Mesendoderm (in vitro differentiated cells): ENCODE data around the gene CLASP2.
A peak's percentile ranks its signal among the peaks of the same experiment; 100 is the strongest.
"Not testable (repeated sequence)": the region's sequence is repeated elsewhere in the genome, so short reads cannot be mapped to it uniquely, and the experiment has no call there.

Experiments
- DNase-seq: peaks from one replicate; pipeline ENCODE4 v3.0.0; 2013
- H2AK5ac ChIP-seq: 2 replicates; pipeline ENCODE4 v1.6.1; 2013; ENCODE audit warnings: low read length, inconsistent platforms
- H2BK120ac ChIP-seq: 2 replicates; pipeline ENCODE4 v1.6.1; 2013; ENCODE audit warnings: low read depth, mild to moderate bottlenecking, low read length, moderate library complexity, mixed read lengths
- H2BK15ac ChIP-seq: replicated peaks from 2 replicates; pipeline ENCODE4 v1.6.1; 2013; ENCODE audit warnings: low read depth, mild to moderate bottlenecking, moderate library complexity
- H2BK5ac ChIP-seq: 2 replicates; pipeline ENCODE4 v1.6.1; 2013; ENCODE audit warnings: low read length, inconsistent platforms
- H3K18ac ChIP-seq: 2 replicates; pipeline ENCODE4 v1.6.1; 2013; ENCODE audit warnings: mild to moderate bottlenecking, low read length, mixed read lengths
- H3K23ac ChIP-seq: one replicate; pipeline ENCODE4 v1.6.1; 2013; ENCODE audit warnings: low read length
- H3K27ac ChIP-seq: 2 replicates; pipeline ENCODE4 v1.5.1; 2013; ENCODE audit warnings: low read depth, mild to moderate bottlenecking, inconsistent platforms, low read length, moderate library complexity
- H3K27me3 ChIP-seq: 2 replicates; pipeline ENCODE4 v1.6.1; 2013; ENCODE audit warnings: low read length, control low read depth, mild to moderate bottlenecking, inconsistent platforms; ENCODE audit not compliant: insufficient read depth, poor library complexity
- H3K36me3 ChIP-seq: 2 replicates; pipeline ENCODE4 v1.6.1; 2013; ENCODE audit warnings: low read length, inconsistent platforms; ENCODE audit not compliant: control insufficient read depth, insufficient read depth
- H3K4ac ChIP-seq: one replicate; pipeline ENCODE4 v1.6.1; 2013; ENCODE audit warnings: low read depth, mild to moderate bottlenecking, low read length, moderate library complexity
- H3K4me1 ChIP-seq: 2 replicates; pipeline ENCODE4 v1.6.1; 2013; ENCODE audit warnings: low read depth, low read length, inconsistent platforms; ENCODE audit not compliant: control insufficient read depth
- H3K4me2 ChIP-seq: 2 replicates; pipeline ENCODE4 v1.6.1; 2013; ENCODE audit warnings: low read length
- H3K4me3 ChIP-seq: 2 replicates; pipeline ENCODE4 v1.5.1; 2013; ENCODE audit warnings: mild to moderate bottlenecking, low read length
- H3K56ac ChIP-seq: one replicate; pipeline ENCODE4 v1.6.1; 2013; ENCODE audit warnings: low read length
- H3K79me1 ChIP-seq: 2 replicates; pipeline ENCODE4 v1.6.1; 2013; ENCODE audit warnings: low read length, inconsistent platforms
- H3K79me2 ChIP-seq: 2 replicates; pipeline ENCODE4 v1.6.1; 2013; ENCODE audit warnings: mild to moderate bottlenecking, low read length; ENCODE audit not compliant: control insufficient read depth, insufficient read depth
- H3K9ac ChIP-seq: 2 replicates; pipeline ENCODE4 v1.6.1; 2013; ENCODE audit warnings: low read length, inconsistent platforms
- H4K5ac ChIP-seq: one replicate; pipeline ENCODE4 v1.6.1; 2013; ENCODE audit warnings: low read length
- H4K8ac ChIP-seq: one replicate; pipeline ENCODE4 v1.6.1; 2013; ENCODE audit warnings: low read depth, mild to moderate bottlenecking, control low read depth, low read length, moderate library complexity
- WGBS: extraction: QIAGEN DNeasy Blood & Tissue Kit; methylation state at CpG from one replicate; pipeline ENCODE4 v1.1.7; 2013; ENCODE audit warnings: low lambda C conversion rate, missing lambda C conversion rate; ENCODE audit not compliant: insufficient coverage; ENCODE audit errors: extremely low coverage; 5-methylcytosine and 5-hydroxymethylcytosine counted together

Gene CLASP2

GRCh38 chr3:33687406-33688010, 30.5 kb downstream of the CLASP2 start:
- no peak overlapping the region for H2BK5ac ChIP-seq
- H3K9ac ChIP-seq: no peak overlapping the region
- H3K4me1 ChIP-seq: no peaks in the 10 kb centered on the region
- no peak for DNase-seq
- no peak overlapping the region for H3K56ac ChIP-seq
- H4K5ac ChIP-seq: no peak overlapping the region
- H2BK15ac ChIP-seq: no peak overlapping the region
- no peak overlapping the region for H3K4me2 ChIP-seq
- no peak overlapping the region for H4K8ac ChIP-seq
- H3K18ac ChIP-seq: no peak overlapping the region
- H3K4me3 ChIP-seq: no peak overlapping the region
- no peak overlapping the region for H3K27ac ChIP-seq
- H3K23ac ChIP-seq: no peak overlapping the region
- peaks cover 3% of the 10 kb centered on the region for H3K79me1 ChIP-seq
- H2BK120ac ChIP-seq: no peak overlapping the region
- no peak overlapping the region for H3K4ac ChIP-seq
- no peak overlapping the region for H2AK5ac ChIP-seq
- no peaks in the 10 kb centered on the region for H3K27me3 ChIP-seq
- no peaks in the 10 kb centered on the region for H3K79me2 ChIP-seq
- no peaks in the 10 kb centered on the region for H3K36me3 ChIP-seq
- WGBS: no CpG with 5 or more reads among the region's 1 CpG

- H3K79me1 ChIP-seq: no peaks in the 10 kb centered on the region
- no peak overlapping the region for H2BK120ac ChIP-seq
- H2BK15ac ChIP-seq: no peak overlapping the region
- H3K4me3 ChIP-seq: no peak overlapping the region
- DNase-seq: no peak
- no peak overlapping the region for H3K23ac ChIP-seq
- H4K5ac ChIP-seq: no peak overlapping the region
- H3K4ac ChIP-seq: no peak overlapping the region
- H3K4me1 ChIP-seq: no peaks in the 10 kb centered on the region
- H3K27ac ChIP-seq: no peak overlapping the region
- H4K8ac ChIP-seq: no peak overlapping the region
- no peaks in the 10 kb centered on the region for H3K36me3 ChIP-seq
- H3K79me2 ChIP-seq: no peaks in the 10 kb centered on the region
- H3K18ac ChIP-seq: no peak overlapping the region
- H2BK5ac ChIP-seq: no peak overlapping the region
- no peak overlapping the region for H3K9ac ChIP-seq
- H3K56ac ChIP-seq: no peak overlapping the region
- no peaks in the 10 kb centered on the region for H3K27me3 ChIP-seq
- H2AK5ac ChIP-seq: no peak overlapping the region
- no peak overlapping the region for H3K4me2 ChIP-seq
These were observed 35.3 kb downstream of the CLASP2 start for GRCh38 chr3:33682770-33683169.

- Histone ChIP-seq H2BK5ac (no peak overlapping the region), H2AK5ac (no peak overlapping the region), H3K27ac (no peak overlapping the region), H3K4me2 (no peak overlapping the region), H3K27me3 (no peaks in the 10 kb centered on the region), H3K36me3 (no peaks in the 10 kb centered on the region), H4K5ac (no peak overlapping the region), H3K4me3 (no peak overlapping the region), H3K56ac (no peak overlapping the region), H3K4ac (no peak overlapping the region), H3K23ac (no peak overlapping the region), H2BK15ac (no peak overlapping the region), H3K79me1 (no peaks in the 10 kb centered on the region), H3K18ac (no peak overlapping the region), H3K79me2 (no peaks in the 10 kb centered on the region), H3K4me1 (no peaks in the 10 kb centered on the region), H4K8ac (no peak overlapping the region), H3K9ac (no peak overlapping the region), H2BK120ac (no peak overlapping the region)
- WGBS: no CpG with 5 or more reads among the region's 1 CpG
- peak; percentile 20 for DNase-seq
These were observed 36.4 kb downstream of the CLASP2 start for GRCh38 chr3:33681667-33682066.

- Histone ChIP-seq H2AK5ac (no peak overlapping the region), H3K4ac (no peak overlapping the region), H3K36me3 (no peaks in the 10 kb centered on the region), H3K9ac (no peak overlapping the region), H3K4me2 (no peak overlapping the region), H3K18ac (no peak overlapping the region), H2BK120ac (no peak overlapping the region), H3K27ac (no peak overlapping the region), H2BK15ac (no peak overlapping the region), H3K27me3 (no peaks in the 10 kb centered on the region), H2BK5ac (no peak overlapping the region), H3K4me1 (no peaks in the 10 kb centered on the region), H4K8ac (no peak overlapping the region), H3K79me1 (no peaks in the 10 kb centered on the region), H3K56ac (no peak overlapping the region), H4K5ac (no peak overlapping the region), H3K23ac (no peak overlapping the region), H3K79me2 (no peaks in the 10 kb centered on the region), H3K4me3 (no peak overlapping the region)
- no CpG with 5 or more reads among the region's 1 CpG for WGBS
- no peak for DNase-seq
These were observed 40.0 kb downstream of the CLASP2 start for GRCh38 chr3:33678073-33678472.

GRCh38 chr3:33673436-33673835, 44.6 kb downstream of the CLASP2 start:
- not testable (repeated sequence) for H3K4me2 ChIP-seq, DNase-seq
- WGBS: no CpG with 5 or more reads among the region's 3 CpGs

GRCh38 chr3:33668618-33669017, 49.4 kb downstream of the CLASP2 start:
- Histone ChIP-seq H3K4me2 (no peak overlapping the region), H2BK15ac (no peak overlapping the region), H3K4me3 (no peak overlapping the region), H3K56ac (no peak overlapping the region), H3K18ac (no peak overlapping the region), H3K79me2 (no peaks in the 10 kb centered on the region), H2AK5ac (no peak overlapping the region), H3K27me3 (no peaks in the 10 kb centered on the region), H3K27ac (no peak overlapping the region), H3K79me1 (peaks cover 2% of the 10 kb centered on the region), H2BK5ac (no peak overlapping the region), H4K5ac (no peak overlapping the region), H3K36me3 (no peaks in the 10 kb centered on the region), H3K9ac (no peak overlapping the region), H3K4me1 (no peaks in the 10 kb centered on the region), H4K8ac (no peak overlapping the region), H2BK120ac (no peak overlapping the region), H3K23ac (no peak overlapping the region), H3K4ac (no peak overlapping the region)
- no peak for DNase-seq
- no CpG with 5 or more reads among the region's 5 CpGs for WGBS

More at GRCh38 chr3:33673436-33673835, 44.6 kb downstream of the CLASP2 start:
- H3K79me2 ChIP-seq, H4K8ac ChIP-seq, H2BK5ac ChIP-seq, H3K27ac ChIP-seq, H3K4me1 ChIP-seq, H3K79me1 ChIP-seq, H3K27me3 ChIP-seq, H2BK15ac ChIP-seq, H4K5ac ChIP-seq, H3K4ac ChIP-seq, H3K23ac ChIP-seq, H2AK5ac ChIP-seq, H3K56ac ChIP-seq, H3K36me3 ChIP-seq, H3K9ac ChIP-seq, H3K4me3 ChIP-seq, H3K18ac ChIP-seq, H2BK120ac ChIP-seq: not testable (repeated sequence)
